GM12872 (cell line): ENCODE measurements around the gene HINT3.

ENCODE experiments used
- TF ChIP-seq, protein P1 (sequence below): IDR thresholded peaks from 3 replicates; pipeline ENCODE4 v1.5.1; 2011; ENCODE audit warnings: low read depth, mild to moderate bottlenecking, low read length, moderate library complexity; ENCODE audit not compliant: insufficient read depth

The HINT3 gene

DNA sequence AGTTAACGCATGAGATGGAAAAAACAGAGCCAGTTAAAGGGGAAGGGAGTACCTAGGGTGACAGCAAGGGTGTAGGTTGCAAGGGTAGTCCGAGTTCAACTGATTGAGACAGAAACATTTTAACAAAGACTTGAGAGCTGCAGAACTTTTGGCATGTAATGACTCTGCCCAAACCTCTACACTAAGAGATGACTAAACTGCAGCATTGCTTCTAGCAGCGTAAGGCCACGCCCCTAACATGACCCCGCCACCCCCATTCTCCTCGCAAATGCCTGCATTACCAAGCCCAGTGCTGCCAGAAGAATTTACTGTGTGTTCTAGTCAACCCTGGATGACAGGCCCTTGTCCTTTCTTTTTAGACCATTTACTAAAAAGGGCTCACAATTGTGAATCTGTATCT is 6.3 kb upstream of the HINT3 start:
- TF ChIP-seq, protein P1, sequence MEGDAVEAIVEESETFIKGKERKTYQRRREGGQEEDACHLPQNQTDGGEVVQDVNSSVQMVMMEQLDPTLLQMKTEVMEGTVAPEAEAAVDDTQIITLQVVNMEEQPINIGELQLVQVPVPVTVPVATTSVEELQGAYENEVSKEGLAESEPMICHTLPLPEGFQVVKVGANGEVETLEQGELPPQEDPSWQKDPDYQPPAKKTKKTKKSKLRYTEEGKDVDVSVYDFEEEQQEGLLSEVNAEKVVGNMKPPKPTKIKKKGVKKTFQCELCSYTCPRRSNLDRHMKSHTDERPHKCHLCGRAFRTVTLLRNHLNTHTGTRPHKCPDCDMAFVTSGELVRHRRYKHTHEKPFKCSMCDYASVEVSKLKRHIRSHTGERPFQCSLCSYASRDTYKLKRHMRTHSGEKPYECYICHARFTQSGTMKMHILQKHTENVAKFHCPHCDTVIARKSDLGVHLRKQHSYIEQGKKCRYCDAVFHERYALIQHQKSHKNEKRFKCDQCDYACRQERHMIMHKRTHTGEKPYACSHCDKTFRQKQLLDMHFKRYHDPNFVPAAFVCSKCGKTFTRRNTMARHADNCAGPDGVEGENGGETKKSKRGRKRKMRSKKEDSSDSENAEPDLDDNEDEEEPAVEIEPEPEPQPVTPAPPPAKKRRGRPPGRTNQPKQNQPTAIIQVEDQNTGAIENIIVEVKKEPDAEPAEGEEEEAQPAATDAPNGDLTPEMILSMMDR, result no peak

DNA sequence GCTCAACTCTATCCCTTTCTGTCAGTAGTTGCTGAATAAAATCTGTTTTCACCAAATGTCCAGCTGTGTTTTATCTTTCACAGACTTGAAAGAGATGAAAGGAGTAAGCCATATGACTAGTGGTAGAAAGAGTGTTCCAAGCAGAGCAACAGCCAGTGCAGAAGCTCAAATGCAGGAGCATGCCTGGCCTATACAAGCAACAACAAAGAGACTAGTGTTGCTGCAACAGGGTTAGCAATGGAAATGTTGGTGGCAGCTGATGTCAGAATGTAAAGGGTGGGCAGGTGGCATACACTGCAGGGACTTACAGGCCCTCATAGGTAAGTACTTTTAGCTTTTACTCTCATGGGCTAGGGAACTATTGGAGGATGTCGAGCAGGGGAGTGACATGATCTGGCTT is 5.2 kb upstream of the HINT3 start:
- TF ChIP-seq, protein P1, result no peak

DNA sequence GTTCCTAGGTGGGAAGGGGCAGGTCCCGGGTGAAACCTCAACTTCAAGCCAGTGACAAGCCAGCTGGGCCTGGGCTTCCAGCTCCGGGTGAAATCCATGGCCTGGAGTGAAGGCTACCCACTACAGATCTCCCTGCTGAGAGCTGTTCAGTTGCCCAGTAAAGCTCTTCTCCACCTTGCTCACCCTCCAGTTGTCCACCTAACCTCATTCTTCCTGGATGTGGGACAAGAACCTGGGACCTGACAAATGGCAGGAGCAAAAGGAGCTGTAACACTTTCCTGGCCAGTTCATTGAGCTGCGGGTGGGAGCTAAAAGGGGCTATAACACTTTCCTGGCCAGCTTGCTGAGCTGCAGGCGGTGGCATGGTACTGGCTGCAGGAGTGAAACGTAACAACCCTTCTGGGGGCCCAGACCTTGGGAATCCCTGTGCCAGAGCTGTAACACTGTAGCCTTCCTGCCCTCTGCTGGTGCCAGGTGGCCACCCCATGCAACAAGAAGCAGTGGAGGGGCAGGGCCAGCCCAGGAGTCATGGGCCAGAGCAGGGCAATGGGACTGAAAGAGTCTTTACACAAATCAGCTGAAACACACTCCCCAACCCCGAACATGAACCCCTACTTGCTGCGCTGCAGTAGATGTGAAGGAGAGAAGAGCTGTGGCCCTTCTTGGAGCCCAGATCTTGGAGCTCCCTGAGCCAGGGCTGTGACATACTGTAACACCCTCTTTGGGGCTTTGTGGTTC is 3.6 kb upstream of the HINT3 start:
- TF ChIP-seq, protein P1, result peak; percentile 59

DNA sequence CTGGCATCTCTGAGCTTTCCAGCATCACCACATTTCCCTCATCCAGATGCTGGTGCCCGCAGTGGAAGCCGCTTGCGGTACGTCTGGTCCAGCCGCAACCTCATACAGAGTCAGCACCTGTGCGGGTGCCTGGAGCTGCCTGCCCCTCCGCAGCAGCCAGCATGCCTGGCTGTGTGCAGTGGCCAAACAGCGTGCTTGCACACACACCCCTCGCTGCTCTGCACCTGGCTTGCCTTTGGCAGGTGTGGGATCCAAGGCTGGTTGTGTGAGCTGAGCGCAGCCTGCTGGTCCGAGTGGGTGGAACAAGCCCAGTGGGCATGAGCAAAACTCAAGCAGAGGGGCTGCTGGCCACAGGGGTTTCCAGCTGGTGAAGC is 3.1 kb upstream of the HINT3 start:
- TF ChIP-seq, protein P1, result peak; percentile 33; the same call in 2 of the 3 replicates

DNA sequence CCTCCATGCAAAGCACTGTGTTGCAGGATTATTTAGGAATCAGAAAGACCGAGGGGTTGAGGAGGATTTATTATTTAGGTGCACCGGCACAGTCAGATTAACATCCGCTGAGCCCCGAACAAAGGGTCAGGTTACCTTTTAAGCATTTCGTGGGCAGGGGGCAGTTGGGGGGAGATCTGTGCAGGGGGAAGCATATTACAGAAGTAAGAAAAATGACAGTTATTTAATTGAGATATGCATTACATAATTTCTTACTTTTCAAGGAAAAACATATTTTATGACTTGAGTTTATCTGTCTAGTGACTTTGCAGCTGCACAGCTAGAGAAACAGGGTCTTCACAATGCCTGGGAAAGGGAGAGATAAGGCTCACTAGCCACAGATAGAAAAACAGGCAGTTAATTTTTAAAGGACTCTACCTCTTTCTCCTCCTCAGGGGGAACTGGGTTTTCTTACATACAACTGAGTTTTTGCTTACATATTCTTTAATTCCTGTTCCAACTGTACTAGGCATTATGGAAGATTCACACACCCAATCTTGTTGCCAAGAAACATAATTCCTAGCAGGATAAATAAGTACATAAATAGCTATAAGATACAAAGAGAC is 1.7 kb upstream of the HINT3 start:
- TF ChIP-seq, protein P1, result no peak

DNA sequence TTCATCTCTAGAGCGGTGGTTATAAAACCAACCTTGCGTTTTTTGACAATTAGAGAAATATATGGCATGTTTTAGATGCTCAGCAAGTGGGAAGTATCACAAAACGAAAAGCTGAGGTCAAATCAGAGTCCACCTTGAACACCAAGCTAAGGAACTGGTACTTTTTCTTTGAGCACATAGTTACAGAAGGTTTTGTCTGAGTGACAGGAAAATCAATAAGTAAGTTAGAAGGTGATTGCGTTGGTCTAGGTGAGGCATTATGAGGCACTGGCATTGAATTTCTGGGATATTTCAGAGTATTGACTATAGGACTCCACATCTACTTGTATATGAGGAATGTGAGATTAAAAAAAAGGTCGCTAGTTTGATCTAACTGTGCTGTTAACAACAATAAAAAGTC is 597 bp upstream of the HINT3 start:
- TF ChIP-seq, protein P1, result no peak

DNA sequence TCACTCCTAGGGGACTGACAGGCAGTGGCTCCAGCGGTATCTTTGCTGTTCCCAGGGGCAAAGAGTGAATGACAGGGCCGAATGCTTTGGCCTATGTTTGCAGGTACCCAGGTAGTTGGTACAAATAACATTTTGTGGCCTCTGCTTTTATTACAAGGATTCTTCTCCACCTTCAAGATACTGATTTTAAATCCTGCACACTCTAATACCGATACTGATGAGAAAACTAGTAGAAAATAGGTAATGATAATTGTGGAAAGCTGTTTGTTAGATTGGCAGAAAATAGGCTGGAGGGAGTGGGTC is 772 bp downstream of the HINT3 start:
- TF ChIP-seq, protein P1, result no peak
